ENCODE results near the gene KIFAP3.

KIFAP3 gene

DNA sequence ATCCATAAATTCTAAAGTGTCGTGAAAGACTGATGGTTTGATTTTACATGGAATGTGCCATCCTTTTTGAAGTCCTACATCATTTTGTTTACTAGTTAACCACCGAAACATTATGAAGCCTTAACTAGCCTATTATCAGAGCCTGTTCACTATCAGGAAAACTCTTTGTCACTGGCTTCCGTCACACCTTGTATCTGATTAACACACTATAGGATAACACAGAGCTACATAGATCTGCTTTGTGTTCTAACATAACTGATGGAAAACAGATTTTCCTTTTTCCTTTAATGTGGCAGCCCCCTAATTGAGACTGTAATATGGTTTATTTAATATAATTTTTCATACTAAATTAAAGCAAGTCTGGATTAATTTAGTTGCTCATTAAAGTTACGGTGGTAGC, 106.3 kb downstream of the KIFAP3 start:
- ChIA-PET CTCF (interaction anchor here (1.0 kb wide), 1 partner anchor 17 kb away, joined by 3 read pairs; no protein-coding TSS in a partner anchor), POLR2A (no interaction called here)
- TF ChIP-seq, protein P1, sequence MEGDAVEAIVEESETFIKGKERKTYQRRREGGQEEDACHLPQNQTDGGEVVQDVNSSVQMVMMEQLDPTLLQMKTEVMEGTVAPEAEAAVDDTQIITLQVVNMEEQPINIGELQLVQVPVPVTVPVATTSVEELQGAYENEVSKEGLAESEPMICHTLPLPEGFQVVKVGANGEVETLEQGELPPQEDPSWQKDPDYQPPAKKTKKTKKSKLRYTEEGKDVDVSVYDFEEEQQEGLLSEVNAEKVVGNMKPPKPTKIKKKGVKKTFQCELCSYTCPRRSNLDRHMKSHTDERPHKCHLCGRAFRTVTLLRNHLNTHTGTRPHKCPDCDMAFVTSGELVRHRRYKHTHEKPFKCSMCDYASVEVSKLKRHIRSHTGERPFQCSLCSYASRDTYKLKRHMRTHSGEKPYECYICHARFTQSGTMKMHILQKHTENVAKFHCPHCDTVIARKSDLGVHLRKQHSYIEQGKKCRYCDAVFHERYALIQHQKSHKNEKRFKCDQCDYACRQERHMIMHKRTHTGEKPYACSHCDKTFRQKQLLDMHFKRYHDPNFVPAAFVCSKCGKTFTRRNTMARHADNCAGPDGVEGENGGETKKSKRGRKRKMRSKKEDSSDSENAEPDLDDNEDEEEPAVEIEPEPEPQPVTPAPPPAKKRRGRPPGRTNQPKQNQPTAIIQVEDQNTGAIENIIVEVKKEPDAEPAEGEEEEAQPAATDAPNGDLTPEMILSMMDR (IDR thresholded peaks at IDR 0.05; ENCODE audit: insufficient read depth, low read length, missing control alignments), result no peak
- DNase-seq (ENCODE audit: low read depth, low spot score), result no peak
- H3K4me3 ChIP-seq (ENCODE audit: low read depth, low read length), result no peak overlapping the region

DNA sequence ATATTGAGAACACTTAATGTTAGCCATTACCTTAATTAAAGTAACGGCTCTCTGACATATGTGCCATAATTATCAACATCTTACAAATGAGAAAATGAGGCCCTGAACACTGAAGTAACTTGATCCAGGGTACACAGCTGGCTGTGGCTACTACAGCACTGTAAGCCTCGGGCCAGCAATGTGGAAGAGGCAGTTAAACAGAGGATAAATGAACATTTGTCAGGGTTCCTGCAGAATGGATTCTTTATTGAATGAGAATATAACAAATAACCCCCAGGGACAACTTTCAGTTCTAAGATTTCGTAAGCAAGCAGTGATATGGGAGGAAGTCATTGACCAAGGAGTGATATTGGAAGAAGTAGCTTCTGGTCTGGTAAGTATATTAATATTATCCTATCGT, 110.3 kb downstream of the KIFAP3 start:
- TF ChIP-seq, protein P1 (IDR thresholded peaks at IDR 0.05; ENCODE audit: insufficient read depth, low read length, missing control alignments), result no peak
- CTCF ChIA-PET, result no interaction called here
- H3K4me3 ChIP-seq (ENCODE audit: low read depth, low read length), result no peak overlapping the region
- DNase-seq (ENCODE audit: low read depth, low spot score), result no peak
- POLR2A ChIA-PET, result no interaction called here

DNA sequence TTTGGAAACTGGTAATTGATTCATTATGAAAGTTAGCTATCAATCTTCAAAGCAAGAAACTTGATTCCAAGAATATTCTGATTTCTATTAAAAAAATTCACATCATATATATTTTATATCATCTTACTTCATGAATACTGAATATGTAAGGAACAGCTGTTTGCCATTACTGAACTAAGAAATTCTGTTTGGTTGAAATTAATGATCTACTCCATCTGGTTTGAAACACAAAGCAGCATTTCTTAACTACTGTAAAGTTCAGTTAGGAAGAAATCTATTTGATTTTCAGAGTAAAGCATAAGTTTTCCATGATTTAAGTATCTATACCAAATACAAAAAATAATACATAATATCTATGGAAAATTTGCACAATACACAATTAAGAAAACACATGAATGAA, 114.8 kb downstream of the KIFAP3 start:
- CTCF ChIA-PET, result no interaction called here
- TF ChIP-seq, protein P1 (IDR thresholded peaks at IDR 0.05; ENCODE audit: insufficient read depth, low read length, missing control alignments), result no peak
- no peak overlapping the region for H3K4me3 ChIP-seq (ENCODE audit: low read depth, low read length)
- DNase-seq (ENCODE audit: low read depth, low spot score), result no peak
- POLR2A ChIA-PET, result no interaction called here

DNA sequence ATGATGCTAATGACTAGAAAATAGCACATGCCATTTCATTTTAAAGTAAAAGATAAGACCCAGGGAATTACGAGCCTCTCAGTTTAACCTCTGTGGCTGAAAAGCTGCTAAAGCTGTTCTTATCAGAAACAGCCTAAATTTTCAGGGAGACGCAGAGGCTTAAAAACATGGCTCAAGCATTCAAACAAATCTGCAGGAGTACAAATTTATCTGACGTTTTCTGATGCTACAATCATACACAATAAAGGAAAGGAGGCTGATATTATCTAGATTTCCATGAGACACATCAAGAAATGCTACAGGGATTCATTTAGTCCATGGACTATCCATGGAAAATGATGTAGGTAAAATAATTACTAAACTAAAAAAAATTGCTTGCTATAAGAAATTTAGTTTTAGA, 115.5 kb downstream of the KIFAP3 start:
- DNase-seq (ENCODE audit: low read depth, low spot score), result no peak
- POLR2A ChIA-PET, result no interaction called here
- CTCF ChIA-PET, result no interaction called here
- TF ChIP-seq, protein P1 (IDR thresholded peaks at IDR 0.05; ENCODE audit: insufficient read depth, low read length, missing control alignments), result no peak
- no peak overlapping the region for H3K4me3 ChIP-seq (ENCODE audit: low read depth, low read length)

DNA sequence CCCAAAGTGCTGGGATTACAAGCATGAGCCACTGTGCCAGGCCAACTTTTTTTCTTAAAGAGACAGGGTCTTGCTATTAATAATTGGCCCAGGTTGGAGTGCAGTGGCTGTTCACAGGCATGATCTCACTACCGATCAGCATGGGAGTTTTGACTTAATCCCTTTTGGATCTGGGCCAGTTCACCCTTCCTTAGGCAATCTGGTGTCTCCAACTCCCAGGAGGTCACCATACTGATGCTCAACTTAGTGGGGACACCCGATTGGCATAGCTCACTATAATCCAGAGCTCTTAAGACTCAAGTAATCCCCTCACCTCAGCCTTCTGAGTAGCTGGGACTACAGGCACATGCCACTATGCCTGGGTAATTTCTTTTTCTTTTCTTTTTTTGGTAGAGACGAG, 116.6 kb downstream of the KIFAP3 start:
- POLR2A ChIA-PET, result no interaction called here
- H3K4me3 ChIP-seq (ENCODE audit: low read depth, low read length), result no peak overlapping the region
- no peak for DNase-seq (ENCODE audit: low read depth, low spot score)
- TF ChIP-seq, protein P1 (IDR thresholded peaks at IDR 0.05; ENCODE audit: insufficient read depth, low read length, missing control alignments), result no peak
- CTCF ChIA-PET, result no interaction called here

DNA sequence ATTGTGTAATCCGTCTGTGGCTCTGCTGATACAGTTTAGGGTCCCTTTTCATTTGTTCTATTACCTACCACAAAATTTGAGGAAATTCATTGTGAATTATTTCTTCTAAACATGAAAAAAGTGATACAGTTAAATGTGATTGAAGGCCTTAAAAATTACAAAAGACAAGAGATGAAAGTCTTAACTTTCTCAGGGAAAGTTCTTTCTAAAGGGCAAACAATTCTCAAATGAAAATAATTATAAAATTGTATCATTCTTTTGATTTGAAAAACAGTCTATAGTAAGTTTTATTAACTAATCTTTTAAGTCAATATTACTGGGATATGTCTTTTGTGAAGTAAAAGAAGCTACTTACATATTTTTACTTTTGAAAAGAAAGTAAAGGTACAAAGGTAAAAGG, 123.4 kb downstream of the KIFAP3 start:
- TF ChIP-seq, protein P1 (IDR thresholded peaks at IDR 0.05; ENCODE audit: insufficient read depth, low read length, missing control alignments), result no peak
- ChIA-PET CTCF (interaction anchor here (1.1 to 1.2 kb wide), 2 partner anchors 10 to 979 kb away, joined by 3 read pairs; no protein-coding TSS in a partner anchor), POLR2A (no interaction called here)
- H3K4me3 ChIP-seq (ENCODE audit: low read depth, low read length), result no peak overlapping the region
- DNase-seq (ENCODE audit: low read depth, low spot score), result no peak

Data from AG04449 (cell line).